HG02852 (cell line): ENCODE results near the gene NACA2.
"Not testable (repeated sequence)": the region's sequence is repeated elsewhere in the genome, so short reads cannot be mapped to it uniquely, and the experiment has no call there.

ENCODE experiments used
- ATAC-seq: cut with Tn5 transposase; IDR thresholded peaks from one replicate; pipeline ENCODE4 v1.9.1; 2021; ENCODE audit warnings: mild to moderate bottlenecking, moderate library complexity; ENCODE audit not compliant: unreplicated experiment

The NACA2 gene

GRCh38 chr17:61579347-61579746, 11.7 kb downstream of the NACA2 start:
- ATAC-seq: no peak

GRCh38 chr17:61578645-61579044, 12.4 kb downstream of the NACA2 start:
- no peak for ATAC-seq

DNA sequence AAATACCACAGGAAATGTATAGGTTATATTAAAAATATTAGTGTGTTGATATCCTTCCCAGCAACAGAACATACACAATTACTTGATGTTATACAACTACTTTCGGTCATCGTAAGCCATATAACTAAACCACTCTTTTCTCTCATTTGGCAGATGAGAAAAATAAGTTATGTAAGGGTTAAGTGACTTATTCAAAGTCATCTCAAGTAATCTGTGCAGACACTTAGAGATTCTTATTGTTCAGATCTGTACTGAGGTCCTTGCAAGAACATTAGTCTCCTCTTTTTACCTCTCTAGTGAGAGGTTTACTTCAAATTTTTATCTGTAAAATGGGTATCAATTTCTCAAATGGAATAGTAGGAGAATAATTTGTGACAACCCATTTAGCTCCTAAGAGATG, 15.0 kb downstream of the NACA2 start:
- ATAC-seq: no peak

DNA sequence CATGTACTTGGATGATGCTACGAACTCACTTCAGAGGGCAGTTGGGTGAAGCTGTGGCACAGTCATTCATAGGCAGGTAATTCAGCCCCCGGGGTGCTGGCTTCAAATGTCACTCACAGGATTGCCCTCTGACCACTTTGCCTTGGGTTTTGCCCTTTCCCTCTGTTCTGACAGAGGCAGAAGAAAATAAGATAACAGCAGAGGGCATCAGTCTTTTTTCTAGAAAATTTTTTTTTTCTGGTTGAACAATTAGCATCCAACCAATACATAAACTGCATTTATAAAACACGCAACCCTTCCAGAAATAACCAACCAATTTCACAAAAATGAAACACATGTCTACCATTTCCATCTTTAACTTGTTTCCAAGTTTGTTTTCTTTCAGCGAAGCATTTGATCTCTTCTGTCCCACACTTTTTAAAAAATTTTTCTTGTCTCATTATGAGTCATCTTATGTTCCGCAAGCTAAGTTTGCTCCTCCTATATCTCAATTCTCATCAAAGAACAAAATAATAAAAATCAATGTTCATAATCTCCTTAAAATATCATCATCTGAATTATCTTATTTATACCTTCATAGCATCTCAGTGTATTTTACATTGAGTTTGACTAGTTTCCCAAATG, 15.6 kb downstream of the NACA2 start:
- ATAC-seq: no peak

DNA sequence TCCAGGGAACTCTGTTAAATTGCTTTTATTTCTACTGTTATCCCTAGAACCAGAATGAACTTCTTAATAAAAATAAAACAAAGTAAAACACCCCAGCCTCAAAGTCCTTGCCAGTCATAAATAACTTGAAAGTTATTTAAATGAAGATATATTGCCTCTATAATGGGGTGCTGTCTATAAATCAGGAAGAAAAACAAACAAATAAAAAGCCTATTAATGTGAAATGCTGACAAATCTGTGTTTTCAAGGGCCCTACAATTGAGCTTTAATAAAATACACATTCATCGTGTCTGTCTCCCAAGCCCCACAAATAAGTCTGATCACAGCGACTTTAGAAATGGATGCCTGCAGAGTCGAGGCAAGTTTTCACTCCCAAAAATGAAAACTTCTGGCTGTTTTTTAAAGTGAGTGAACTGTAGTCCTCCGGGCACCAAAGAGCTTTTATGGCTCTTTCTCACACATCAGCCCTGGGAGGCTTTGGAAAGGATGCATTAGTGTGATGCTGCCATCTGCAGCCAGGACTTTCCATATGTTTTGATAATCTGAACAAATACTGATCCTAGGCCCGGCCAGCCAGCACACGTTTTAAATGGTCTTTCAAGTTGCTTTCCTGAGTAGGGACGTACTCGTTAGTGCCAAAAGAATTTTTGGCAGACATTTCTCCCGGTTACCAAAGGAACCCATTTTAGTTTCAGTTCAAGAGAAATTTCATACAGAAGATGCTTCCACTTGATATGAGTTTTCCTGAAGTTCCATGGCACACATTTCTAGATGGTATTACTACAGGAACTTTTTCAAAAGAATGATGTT, 16.3 kb downstream of the NACA2 start:
- ATAC-seq: no peak

- ATAC-seq: not testable (repeated sequence)
These were observed 18.5 kb downstream of the NACA2 start for GRCh38 chr17:61572547-61572946.

GRCh38 chr17:61571624-61572023, 19.4 kb downstream of the NACA2 start:
- ATAC-seq: no peak

- no peak for ATAC-seq
These were observed 20.9 kb downstream of the NACA2 start for GRCh38 chr17:61570118-61570517.

GRCh38 chr17:61569525-61569924, 21.5 kb downstream of the NACA2 start:
- ATAC-seq: not testable (repeated sequence)

DNA sequence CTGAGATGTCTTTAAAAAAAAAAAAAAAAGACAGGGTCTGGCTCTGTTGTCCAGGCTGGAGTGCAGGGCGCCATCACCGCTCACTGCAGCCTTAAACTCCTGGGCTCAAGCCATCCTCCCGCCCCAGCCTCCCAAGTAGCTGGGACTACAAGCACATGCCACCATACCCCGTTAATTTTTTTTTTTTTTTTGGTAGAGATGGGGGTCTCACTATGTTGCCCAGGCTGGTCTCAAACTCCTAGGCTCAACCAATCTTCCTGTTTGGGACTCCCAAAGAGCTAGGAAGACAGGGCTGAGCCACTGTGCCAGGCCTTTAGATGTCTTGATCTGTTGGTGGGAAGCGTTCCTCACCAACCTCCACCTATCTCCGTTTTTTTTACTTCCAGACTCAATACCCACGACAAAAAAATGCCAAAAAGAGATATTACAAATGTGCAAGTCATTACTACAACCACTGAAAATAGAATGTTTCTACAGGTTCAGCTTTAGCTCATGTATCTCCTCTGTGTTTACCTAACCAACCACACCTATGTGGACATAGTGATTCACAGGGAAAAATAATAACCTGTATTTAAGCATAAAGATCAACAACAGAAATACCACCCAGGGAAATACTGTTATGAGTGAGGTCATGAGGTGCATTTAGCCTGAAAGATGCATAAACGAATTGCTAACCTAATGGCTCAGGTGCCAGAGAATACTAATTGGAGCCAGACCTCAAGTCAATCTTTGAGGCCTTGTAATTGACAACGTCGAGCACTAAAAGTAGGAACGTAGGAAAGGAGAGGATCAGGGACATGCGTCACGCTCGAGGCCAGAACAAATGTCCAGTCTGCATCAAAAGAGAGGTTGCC, 22.6 kb downstream of the NACA2 start:
- no peak for ATAC-seq

DNA sequence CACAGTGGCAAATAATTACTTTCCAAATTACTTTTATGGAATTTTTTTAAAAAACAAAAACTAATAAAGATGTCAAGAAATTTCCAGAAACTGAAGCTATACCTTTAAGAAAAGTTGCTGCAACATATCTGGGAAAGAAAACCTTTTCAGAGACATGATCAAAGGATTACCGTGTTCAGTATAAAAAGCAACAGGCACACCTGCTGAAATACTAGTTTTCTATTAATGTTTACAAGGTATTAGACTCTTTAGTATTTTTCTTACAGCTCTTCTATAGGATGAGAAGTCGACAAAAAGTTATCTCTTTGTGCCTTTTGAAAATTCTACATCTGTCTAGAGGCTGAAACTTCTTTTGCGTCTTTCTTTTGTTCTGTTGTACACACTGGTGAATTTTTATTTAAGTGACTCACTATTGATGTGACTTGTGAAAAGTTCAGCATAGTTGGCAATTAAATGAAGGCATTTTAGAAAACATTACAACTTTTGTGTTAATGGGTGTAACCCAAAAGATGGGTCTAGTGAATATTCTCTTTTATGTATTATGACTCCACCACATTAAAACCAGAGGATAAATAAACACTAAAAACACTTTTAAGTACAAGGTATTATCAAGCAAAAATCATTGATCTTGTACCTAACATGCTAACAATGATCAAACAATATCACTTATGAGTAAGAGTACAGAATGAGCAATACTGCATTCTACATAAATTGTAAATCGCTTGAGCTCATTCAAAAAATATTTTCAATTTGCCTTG, 23.8 kb downstream of the NACA2 start:
- no peak for ATAC-seq

DNA sequence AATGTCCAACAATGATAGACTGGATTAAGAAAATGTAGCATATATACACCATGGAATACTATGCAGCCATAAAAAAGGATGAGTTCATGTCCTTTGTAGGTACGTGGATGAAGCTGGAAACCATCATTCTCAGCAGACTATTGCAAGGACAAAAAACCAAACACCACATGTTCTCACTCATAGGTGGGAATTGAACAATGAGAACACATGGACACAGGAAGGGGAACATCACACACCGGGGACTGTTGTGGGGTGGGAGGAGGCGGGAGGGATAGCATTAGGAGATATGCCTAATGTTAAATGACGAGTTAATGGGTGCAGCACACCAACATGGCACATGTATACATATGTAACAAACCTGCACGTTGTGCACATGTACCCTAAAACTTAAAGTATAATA, 24.6 kb downstream of the NACA2 start:
- not testable (repeated sequence) for ATAC-seq

GRCh38 chr17:61565850-61566249, 25.2 kb downstream of the NACA2 start:
- ATAC-seq: not testable (repeated sequence)

- no peak for ATAC-seq
These were observed 25.8 kb downstream of the NACA2 start for GRCh38 chr17:61565213-61565612.

DNA sequence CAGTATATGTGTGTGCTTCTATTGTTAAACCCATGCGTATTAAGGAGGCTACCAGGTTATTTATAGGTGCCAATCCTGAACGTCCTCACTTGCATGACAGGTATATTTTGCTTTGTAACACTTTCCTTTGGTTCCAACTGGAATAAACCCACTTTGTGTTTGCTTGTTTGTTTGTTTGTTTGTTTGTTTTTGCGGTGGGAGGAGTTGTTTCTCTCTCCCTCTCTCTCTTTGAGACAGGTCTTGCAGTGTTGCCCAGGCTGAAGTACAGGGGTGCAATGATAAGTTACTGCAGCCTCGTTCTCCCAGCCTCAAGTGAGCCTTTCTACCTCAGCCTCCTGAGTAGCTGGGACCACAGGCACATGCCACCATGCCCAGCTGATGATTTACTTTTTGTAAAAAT, 28.7 kb downstream of the NACA2 start:
- ATAC-seq: no peak

DNA sequence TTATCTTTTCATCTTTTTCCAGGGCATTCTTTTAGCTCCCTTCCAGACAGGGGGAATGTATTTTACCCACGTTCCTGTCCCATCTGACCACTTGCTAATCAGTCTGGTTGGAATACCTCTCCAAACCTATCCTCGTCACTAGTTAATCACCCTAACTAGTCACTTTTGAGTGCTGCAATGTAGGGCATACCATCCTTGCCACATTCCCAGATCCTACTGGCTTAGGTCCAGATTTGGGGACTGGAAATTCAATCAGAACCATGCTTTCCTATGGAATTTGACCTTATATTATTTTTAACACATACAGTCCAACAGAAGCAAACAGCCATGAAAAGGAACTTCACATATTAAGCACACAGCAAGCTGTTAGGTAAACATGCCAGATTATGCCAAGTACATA, 29.7 kb downstream of the NACA2 start:
- ATAC-seq: no peak

- ATAC-seq: no peak
These were observed 30.9 kb downstream of the NACA2 start for GRCh38 chr17:61560071-61560470.

DNA sequence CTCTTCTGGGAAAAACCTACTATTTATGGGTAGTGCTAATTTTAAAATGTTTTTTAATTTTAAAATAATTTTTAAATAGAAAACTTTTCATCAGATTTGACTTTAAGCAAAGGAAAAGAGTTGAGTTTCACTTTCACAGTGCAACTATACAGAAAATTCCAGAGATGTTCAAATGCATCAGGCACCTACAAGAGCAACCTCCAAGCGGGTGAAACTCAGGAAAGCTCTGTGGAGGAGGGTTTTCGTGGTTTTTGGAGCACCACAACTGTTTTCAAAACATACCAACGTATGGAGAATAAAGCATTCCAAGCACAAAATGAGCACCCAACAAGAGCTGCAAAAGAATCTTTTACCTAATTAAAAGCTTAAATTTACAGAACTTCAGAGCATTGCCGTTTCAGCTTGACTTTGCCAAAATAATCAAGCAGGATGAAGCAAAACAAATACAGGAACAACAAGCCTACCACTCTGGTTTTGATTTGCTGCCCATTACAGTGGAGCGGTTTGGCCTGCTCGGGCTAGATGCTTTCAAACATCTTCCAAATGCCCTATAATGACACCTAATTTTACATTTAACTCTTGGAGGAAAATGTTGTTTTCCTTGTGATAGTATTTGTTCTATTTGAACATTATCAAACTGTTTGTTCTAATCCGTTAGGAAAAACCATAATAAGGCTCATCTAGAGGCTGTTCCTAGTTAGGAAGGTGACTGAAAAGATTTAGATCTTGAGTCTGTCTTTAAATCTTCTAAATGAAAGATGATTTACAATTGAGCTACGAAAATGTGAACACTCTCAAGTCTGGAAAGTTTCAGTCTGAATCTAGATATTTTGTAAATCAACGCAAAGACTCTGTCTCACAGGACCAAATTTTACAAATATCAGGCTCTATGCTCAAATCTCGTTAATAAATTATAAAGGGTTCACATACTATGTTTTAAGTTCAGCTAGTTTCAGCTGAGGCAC, 34.5 kb downstream of the NACA2 start:
- no peak for ATAC-seq

- no peak for ATAC-seq
These were observed 35.9 kb downstream of the NACA2 start for GRCh38 chr17:61555127-61555566.

DNA sequence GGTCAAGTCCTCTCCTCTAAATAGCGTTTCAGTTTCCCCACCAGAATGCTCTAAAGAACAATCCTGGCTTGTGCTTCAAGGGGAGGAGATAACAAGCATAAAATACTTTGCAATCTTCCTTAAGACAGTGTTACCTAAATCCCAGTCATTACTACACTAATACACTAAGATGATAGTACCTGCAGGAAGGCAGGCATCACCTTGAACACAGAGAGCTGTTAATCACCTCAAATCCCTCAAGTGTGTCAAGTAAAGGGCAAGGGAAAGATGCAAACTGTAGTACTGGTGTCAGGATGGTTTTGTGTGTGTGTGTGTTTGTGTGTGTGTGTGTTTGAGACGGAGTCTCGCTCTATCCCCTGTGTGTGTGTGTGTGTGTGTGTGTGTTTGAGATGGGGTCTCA, 36.8 kb downstream of the NACA2 start:
- ATAC-seq: no peak
